Hematopoietic multipotent progenitor cell treated with erythropoietin and hydrocortisone succinate and interleukin-3 and kit ligand, for 8 days (in vitro differentiated cells): ENCODE results near the gene HUNK.

Experiments
- DNase-seq: peaks from one replicate; pipeline ENCODE4 v3.0.0-alpha.2; 2015

HUNK gene

DNA sequence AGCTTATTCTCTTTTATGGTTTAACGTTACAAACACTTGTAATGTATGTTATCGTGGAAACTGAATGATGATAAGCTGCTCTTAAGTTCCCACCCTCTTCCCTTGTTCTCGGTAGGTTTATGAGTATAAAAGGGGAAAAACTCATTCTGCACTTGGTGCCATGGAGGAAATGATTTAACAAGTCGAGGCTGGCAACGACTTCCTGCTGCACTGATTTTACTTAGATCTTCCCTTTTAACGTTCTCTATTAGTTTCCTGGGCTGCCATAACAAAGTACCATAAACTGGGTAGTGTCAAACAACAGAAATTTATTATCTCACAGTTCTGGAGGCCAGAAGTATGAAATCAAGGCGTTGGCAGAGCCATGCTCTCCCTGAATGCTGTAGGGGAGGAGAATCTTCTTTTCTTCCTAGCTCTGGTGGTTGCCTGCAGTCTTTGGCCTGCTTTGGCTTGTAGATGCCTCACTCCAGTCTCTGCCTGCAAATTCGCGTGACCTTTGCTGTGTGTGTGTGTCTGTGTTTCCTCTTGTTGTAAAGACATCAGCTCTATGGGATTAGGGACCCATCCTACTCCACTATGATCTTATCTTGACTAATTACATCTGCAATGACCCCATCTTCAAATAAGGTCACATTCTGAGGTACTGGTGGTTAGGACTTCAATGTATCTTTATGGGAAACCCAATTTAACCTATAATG lies 26.3 kb downstream of the HUNK start:
- no peak for DNase-seq

DNA sequence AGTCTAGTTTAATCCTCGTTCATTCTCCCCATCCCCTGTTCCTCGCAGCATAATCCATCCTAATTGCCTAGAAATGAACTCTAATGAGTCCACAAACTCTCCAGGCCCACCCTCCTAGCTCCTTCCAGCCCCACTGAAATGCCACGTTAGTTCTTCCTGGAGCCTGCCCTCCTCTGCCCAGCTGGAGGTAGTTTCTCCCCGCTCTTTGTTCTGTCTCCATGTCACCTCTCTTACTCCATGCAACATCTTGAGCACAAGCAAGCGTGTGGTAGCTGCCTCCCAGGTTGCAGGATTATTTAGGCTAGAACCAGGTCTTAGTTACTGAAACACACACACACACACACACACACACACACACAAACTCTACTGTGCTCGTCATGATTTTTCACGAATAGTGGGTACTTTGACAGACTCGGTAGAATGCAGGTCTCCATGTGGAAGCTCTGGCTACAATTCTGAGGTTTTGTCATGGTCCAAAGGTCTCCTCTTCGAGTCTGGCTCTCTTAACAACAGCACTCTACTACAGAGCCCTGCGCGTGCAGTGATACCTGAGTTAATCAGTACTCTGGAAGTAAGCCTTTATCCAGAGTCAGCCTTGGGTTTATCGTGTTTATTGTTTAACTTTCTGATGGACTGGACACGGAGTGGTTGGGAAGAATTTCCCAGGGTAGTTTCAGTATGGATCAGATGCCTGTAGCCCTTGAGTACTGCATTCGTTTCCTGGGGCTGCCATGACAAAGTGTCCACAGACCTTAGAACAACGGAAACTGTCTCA lies 27.5 kb downstream of the HUNK start:
- no peak for DNase-seq

DNA sequence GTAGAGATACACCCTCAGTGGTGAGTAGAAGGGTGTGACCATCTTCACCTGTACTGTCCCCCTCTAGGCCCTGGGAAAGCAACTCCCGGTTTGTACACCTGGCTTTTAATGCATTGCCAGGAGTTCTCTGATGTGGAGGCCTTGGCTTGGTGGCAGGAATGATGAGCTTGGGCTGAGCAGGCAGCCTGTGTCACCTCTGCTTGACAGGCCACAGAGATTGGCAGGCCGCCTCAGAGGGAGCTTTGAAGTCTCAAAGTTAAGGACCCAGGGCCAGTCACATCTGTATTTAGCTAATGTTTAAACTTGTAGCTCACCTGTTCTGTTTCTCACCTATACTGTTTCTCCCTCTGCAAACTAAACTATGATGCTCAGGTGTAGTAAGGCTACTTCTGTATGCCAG lies 28.5 kb downstream of the HUNK start:
- no peak for DNase-seq

DNA sequence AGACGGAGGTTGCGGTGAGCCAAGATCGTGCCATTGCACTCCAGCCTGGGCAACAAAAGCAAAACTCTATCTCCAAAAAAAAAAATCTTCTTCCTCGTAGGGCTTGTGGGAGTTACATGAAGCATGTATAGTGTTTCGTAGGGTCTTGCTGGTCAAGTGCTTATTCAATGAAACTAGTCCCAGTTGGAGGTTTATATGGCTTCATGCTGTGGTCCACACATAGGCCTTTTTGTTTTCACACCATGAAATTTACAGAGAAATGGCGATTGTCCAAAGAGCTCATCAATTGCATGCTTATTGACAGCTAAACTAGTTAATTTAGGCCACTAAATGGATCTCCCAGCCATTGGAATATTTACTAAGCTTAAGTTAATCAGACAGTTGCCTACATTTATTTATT lies 29.6 kb downstream of the HUNK start:
- DNase-seq = no peak

DNA sequence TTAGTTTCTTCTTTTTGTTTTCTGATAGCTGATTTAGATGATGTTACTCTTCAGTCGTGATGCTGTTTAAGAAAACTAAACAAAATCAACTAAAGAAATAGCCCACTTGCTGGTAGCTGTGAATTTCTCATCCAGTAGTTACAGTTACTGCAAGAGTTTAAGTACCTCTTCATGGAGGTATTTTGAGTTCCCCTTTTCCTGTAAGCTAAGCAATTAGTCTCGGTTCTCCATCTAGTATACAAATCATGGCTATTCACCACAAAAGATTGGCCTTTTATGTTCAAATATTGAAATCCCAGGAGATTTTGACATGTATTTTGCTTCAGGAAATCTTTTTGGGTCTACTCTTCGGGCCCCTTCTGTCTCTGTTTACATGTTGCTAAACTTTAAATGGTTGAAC lies 31.1 kb downstream of the HUNK start:
- no peak for DNase-seq

DNA sequence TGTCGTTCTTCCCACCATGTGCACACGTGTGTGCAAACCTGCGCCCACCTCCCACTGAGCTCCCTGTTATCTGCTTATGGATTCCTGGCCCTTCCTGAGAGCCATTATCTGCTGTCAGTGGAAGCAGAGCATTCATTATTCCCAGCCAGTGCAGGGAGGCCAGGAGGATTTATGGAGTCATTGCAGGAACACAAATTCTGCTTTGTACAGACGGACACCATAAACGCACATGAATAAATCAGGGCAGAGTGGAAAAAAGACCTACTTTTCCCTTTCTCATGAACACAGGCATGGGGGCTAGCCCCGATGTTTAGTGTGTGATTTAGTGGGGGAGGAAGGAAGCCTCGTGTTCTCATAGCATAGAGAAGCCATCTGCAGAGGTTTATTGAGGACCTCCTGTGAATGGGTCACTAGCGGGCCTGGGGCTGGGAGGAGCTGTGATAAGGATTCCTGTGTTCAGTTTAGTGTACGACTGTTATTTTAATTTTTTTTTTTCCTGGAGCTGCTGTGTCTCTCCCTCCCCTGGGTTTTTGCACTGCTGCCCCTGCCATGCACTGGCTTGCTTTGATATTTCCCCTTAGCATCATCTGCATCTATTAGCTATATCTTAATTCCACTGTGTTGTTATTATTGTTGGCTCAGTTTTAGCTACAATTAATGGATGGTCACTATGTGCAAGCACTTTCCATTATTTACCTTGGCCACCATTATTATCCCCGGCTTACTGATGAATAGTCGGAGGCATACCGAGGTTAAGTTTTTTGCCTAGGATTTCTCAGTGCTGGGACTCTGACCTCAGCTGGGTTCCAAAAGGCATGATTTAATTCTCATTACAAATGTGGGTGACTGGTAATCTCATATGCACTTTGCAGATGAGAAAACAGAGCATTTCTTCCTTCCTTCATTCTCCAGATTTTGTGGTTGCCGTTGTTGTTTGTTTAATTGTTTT lies 33.0 kb downstream of the HUNK start:
- no peak for DNase-seq

DNA sequence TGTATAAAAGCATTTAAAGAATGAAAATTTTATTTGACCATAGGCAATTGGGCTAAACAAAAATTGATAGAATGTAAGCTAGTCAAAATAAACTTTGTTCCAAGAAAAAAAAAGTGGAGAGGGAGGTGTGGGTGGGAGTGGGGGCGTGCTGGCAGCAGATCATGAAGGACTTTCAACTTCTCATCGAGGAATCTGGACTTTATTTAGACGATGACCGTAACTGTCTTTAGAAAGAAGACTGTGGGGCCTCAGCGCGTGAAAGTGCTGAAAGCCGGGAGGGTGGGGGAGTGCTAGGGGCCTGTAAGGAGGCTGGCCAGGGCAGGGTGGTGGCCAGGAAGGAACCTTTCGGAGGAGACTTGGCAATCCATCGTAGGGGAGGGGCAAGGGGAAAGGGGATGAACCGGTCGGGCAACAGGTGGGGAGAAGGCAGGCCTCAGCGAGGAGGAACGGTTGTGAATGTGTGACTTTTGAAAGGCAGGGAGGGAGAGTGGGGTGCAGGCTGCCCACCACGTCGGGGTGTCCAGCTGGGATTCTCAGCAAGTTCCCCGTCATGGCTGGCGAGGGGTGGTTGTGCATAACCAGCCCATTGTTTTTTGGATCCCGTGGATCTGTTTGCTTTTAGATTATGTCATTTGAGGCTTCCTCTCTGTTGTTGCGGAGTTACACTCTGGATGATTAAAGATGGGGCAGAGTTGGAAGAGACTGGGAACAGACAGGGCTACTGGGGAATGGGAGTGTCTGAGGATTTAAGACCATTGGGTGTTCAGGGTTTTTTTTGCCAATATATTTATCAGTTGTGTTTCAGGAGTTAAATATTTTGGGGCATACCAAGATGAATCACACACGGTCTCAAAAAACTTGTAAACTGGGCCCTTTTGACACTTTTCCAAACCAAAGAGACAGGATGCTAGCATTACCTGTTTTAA lies 35.5 kb downstream of the HUNK start:
- DNase-seq = no peak

DNA sequence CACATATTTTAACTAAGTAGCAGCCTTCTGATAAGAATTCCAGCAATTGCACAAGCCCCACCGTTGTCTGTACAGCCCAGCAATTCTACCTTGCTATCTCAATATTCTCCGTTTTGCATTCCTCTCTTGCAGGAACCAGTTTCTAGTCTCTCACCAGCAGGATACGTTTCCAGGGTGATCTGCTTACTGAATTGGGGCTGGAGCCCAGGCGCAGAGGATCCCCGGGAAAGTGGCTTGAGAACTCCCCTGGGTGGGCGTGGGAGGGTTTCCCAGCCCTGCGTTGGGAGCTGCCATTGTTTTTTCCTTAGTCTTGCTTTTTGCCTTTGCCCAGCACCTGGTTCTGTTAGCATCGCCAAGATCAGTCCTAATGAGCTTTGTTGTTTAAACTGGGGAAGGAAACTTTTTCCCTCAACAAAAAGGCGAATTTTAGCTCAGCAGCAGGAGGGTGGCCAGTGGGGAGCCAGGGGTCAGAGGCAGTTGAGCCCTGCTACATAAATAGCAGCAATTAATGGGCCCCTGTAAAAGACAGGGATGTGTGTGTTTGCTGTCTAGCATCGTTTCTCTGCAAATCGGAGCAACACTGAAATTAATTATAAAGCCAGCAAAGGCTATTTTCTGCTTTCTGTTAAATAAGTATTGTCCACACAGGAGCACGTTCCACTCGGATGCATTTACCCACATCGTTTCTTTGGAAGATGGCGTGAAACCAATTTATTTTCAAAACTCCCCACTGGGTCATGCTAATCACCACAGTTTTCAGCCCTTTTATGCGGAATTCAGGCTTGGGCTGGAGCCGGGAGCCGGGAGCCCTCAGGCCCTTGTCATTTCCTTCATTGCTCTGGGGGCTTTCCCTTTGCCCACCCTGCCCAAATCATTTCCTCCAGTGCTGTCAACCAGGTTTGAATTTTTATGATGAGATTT lies 36.6 kb downstream of the HUNK start:
- DNase-seq = no peak

DNA sequence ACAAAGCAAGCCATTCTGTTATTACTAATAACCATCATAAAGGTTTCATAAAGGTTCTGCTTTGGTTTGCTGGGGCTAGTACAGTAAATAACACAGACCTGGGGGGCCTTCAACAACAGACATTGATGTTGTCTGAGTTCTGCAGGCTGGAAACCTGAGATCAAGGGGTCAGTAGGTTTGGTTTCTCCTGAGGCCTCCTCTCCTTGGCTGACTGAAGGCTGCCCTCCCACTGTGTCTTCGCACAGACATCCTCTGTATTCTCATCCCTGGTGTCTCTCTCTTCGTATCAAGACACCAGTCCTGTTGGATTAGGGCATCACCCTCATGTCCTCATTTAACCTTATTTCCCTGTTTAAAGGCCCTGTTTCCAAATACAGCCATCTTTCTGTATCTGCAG lies 37.3 kb downstream of the HUNK start:
- DNase-seq = no peak

DNA sequence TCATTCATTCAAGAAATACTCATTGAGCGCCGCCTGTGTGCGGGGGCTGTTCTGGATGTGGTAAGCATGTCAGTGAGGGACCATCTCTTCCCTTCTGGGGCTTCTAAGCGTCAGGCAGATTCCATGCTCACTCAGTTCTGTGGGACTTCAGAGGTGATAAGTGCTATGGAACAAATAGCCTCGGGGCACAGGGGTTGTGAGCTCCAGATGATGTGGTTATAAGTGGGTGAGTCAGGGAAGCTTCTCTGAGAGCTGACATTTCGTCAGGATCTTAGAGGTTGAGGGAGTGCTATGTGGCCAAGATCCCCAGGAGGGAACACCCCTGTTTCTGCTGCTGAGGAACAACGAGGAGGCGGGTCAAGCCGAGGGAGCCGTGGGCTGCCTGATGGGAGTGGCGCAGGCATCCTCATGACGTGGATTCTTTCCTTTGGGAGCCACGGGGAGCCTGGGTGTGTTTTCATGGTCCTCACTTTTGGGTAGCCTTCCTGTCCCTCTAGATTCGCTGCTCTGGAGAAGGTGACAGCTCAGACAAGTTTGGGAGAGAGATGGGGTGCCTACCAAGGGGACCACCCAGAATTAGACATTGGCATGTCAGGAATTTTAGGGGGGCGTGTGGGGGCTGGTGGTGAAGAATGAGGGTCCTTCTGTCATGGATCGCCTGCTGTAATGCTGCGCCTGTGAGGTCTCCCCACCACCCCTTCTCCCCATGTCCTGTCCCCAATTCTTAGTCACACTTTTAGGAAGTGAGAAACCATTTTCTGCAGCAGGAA lies 38.5 kb downstream of the HUNK start:
- no peak for DNase-seq

DNA sequence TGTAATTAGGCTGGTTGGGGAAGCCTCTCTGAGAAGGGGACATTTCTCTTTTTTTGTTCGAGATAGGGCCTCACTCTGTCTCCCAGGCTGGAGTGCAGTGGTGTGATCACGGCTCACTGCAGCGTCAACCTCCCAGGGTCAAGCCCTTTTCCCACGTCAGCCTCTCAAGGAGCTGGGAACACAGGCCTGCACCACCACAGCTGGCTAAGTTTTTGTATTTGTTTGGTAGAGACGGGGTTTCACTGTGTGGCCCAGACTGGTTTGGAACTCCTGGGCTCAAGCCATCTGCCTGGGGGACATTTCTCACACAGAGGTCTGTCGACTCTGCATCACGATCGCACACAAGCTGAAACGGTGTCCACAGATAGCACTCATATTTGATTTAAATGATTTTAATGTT lies 39.7 kb downstream of the HUNK start:
- no peak for DNase-seq

DNA sequence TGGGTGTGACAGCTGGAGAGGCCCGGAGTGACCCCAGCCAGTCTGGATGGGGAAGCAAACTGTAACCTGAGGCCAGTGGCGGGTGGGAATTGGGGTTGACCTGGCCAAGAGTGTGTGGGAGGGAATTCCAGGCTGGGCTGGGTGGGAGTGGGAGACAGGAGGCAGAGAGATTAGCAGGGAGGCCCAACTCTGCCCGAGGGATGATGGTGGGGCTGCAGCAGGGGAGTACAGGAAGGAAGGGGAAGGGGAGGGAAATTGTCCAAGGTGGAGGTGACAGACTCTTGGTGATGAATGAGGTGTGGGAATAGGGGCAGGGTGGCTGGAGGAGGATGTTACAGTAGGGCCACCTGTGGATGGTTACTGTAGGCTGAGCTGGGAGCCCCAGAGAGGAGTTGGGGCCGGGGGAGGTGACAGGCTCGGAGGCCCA lies 40.4 kb downstream of the HUNK start:
- DNase-seq = no peak

DNA sequence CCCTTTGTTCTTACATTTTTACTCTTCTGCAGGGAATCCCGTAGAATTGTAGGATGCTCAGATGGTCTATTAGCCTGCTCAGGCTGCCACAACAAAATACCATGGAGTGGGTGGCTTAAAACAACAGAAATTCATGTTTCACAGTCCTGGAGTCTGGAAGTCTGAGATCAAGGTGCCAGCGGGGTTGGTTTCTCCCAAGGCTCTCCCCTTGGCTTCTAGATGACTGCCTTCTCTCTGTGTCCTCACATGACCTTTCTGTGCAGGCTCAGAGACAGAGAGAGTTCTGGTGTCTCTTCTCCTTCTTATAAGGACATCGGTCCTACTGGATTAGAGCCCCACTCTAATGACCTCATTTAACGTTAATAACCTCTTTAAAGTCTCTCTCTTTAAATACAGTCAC lies 41.7 kb downstream of the HUNK start:
- DNase-seq = no peak

DNA sequence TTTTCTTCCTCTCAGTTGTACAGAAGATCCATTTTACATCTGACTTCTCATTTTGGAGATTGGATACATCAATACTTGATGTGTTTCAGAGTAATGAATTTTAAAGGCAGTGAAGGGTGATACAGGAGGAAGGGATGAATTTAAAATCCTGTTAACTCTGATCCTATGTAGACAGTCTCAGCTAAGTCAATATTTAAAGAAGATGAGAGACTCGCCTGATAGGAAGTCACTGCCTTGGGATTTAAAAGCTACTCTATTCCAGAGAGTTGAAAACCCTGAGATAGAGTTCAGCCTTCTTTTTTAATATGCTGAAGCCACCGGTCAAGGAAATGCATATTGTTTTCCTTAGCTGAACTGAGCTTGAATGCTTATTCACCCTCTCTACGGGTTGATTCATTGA lies 42.7 kb downstream of the HUNK start:
- DNase-seq = no peak

DNA sequence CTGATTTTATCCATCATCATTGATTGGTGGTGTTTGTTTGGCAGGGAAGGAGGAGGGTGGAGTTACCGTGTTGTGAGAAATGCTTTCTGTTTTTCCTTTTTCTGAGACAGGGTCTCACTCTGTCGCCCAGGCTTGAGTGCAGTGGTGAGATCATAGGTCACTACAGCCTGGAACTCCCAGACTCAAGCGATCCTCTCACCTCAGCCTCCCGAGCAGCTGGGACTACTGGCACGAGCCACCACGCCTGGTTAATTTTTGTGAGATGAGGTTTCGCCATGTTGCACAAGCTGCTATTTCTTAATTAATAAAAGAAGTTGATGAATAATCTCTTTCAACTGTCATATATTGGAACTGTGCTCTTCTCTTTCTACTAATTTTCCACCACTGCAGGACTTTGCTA lies 44.3 kb downstream of the HUNK start:
- DNase-seq = no peak

DNA sequence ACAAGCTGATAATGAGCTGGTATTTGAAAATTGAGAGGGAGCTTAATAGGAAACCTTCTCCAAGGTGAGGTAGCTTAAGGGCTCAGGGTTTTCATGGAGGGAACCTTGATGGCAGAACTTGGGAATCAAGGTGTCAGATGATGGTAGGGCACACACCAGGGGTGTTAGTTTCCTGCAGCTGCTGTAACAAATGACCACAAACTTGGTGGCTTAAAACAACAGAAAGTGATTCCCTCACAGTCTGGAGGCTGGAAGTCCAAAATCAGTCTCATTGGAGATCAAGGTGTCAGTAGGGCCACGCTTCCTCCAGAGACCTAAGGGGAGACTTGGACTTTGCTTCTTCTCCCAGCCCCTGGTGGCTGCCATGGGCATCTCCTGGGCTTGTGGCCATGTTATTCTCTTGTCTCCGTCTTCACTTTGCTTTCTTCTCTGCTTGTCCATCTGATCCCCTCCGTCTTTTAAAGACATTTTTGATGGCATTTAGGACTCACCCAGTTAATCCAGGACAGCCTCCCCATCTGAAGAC lies 45.5 kb downstream of the HUNK start:
- no peak for DNase-seq

DNA sequence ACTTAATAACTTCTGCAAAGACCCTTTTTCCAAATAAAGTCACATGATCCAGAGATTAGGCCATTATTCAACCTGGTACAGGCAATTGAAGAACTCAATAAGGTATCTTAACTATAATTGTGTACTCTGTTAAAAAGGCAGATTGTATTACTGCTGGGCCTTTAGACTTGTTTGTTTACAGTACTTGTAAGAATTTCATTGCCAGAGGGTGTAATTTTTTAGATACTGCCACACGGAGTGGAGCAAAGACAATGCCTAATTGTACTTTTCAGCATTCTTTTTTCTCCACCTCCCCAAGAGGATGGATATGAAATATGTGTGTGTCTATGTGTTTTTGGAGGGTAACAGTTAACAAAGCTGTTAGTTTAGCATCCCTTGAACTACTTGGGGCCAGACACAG lies 47.5 kb downstream of the HUNK start:
- DNase-seq = no peak

DNA sequence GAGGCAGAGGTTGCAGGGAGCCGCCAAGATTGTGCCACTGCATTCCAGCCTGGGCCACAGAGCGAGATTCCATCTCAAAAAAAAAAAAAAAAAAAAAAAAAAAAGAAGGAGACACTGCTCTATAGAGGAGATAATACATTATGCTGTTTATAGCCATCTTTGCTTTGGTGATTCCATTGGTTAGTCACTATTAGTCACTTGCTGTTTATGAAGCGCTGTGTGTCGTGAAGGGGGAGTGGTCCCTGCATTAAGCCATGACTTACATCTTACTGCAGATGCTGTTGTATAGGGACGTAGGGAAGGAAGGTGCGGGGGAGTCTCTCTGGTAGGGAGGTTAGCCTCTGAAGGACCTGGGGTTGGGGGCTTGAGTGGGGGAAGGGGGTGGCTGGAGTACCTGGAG lies 48.3 kb downstream of the HUNK start:
- DNase-seq = no peak

DNA sequence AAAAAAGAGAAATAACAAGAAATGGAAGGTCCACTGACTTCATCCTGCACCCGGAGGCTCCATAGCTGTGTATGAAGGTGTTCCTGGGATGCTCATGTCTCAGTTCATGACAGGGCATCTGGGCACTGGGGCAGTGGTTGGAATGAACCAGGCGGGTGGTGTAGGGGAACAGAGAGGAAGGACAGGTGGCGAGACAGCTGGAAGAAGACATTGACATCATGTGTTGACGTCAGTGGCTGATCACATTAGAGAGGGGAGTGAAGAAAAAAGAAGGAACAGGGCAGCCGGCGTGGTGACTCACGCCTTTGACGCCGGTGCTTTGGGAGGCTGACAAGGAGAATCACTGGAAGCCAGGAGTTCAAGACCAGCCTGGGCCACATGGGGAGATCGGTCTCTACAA lies 50.1 kb downstream of the HUNK start:
- DNase-seq = no peak

DNA sequence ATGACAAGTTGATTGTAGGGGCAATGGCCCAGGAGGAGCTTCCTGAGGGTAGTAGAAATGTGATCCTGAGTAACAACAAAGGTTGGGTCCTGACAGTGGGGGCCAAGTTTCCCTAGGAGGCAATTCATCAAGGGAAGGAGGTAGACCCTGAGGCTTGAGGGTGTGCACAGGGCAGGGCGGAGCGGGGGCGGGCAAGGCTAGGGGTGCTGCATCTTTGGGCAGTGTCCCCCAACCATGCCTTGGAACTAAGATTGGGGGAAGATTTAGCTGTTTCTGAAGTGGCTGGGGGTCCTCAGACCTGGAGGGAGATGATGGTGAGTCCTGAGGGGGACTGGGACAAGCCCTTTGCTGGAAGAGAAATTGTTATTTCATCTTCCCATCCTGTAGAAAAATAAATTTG lies 50.9 kb downstream of the HUNK start:
- no peak for DNase-seq
